ENCODE results near the gene SAPCD1. TPM values are rescaled to one million over a fixed set of nuclear protein-coding genes. Genes with fewer than 3 reads are reported as not detected.

SAPCD1 gene
- polyA plus RNA-seq, 6 donors from 2014 or later: 0.96 TPM; not detected in 5

GRCh38 chr6:31723980-31724691 lies 38.3 kb upstream of the SAPCD1 start:
- no peaks in the 10 kb centered on the region for H3K27me3 Mint-ChIP-seq
- H3K9me3 Mint-ChIP-seq: no peaks in the 10 kb centered on the region
- H3K4me3 Mint-ChIP-seq: peak overlapping the region in 2 of 8 donors; percentile 12 to 64
- DNase-seq (no peak), ATAC-seq (ENCODE audit: low read depth in 2 of 2) (no peak)
- H3K36me3 Mint-ChIP-seq: peaks cover 6 to 23% of the 10 kb centered on the region in 2 donors
- H3K27ac Mint-ChIP-seq: peak overlapping the region in 4 of 6 donors; percentile 21 to 62 (median 44)
- H3K4me1 Mint-ChIP-seq: peaks cover 44 to 63% (median 59%) of the 10 kb centered on the region in 3 donors

- Mint-ChIP-seq H3K4me3 (peak overlapping the region in 2 of 8 donors; percentile 3 to 73), H3K27me3 (no peaks in the 10 kb centered on the region), H3K4me1 (peaks cover 52 to 75% (median 72%) of the 10 kb centered on the region in 3 donors), H3K9me3 (no peaks in the 10 kb centered on the region), H3K27ac (peak overlapping the region in 5 of 6 donors; percentile 40 to 98 (median 85)), H3K36me3 (peaks cover 6 to 28% of the 10 kb centered on the region in 2 donors)
- no peak for DNase-seq
- ATAC-seq (ENCODE audit: low read depth in 2 of 2): no peak
Observed at GRCh38 chr6:31725502-31726350, 36.7 kb upstream of the SAPCD1 start.

GRCh38 chr6:31727034-31727716 lies 35.3 kb upstream of the SAPCD1 start:
- Mint-ChIP-seq H3K27me3 (no peaks in the 10 kb centered on the region), H3K9me3 (no peaks in the 10 kb centered on the region), H3K4me1 (peaks cover 52 to 77% (median 75%) of the 10 kb centered on the region in 3 donors), H3K36me3 (peaks cover 6 to 28% of the 10 kb centered on the region in 2 donors), H3K27ac (peak overlapping the region; percentile 97 to 99 (median 98)), H3K4me3 (peak overlapping the region; percentile 86 to 99 (median 93))
- DNase-seq: peak; percentile 83
- peak; percentile 82 to 87 for ATAC-seq (ENCODE audit: low read depth in 2 of 2)

- Mint-ChIP-seq H3K36me3 (peaks cover 6 to 30% of the 10 kb centered on the region in 2 donors), H3K4me1 (peaks cover 52 to 75% (median 73%) of the 10 kb centered on the region in 3 donors), H3K27ac (peak overlapping the region; percentile 97 to 99 (median 98))
Observed at GRCh38 chr6:31727717-31728671, 34.5 kb upstream of the SAPCD1 start.

GRCh38 chr6:31728767-31729514 lies 33.5 kb upstream of the SAPCD1 start, which contains the start of gene DDAH2:
DDAH2 (minus strand) TSS chr6:31729299; CDS start chr6:31729161, 138 bp downstream.
- Mint-ChIP-seq H3K4me3 (peak within 1 kb of the TSS; percentile 91 to 100 (median 98)), H3K4me1 (peaks cover 51 to 74% (median 73%) of the 10 kb centered on the region in 3 donors), H3K27ac (peak within 1 kb of the TSS; percentile 86 to 99 (median 98)), H3K36me3 (peaks cover 15 to 36% of the 10 kb centered on the region in 2 donors), H3K9me3 (no peaks in the 10 kb centered on the region), H3K27me3 (no peaks in the 10 kb centered on the region)
- ATAC-seq (ENCODE audit: low read depth in 2 of 2) (peak; percentile 1 to 4), DNase-seq (no peak)

More at GRCh38 chr6:31727717-31728671, 34.5 kb upstream of the SAPCD1 start:
- Mint-ChIP-seq H3K9me3 (no peaks in the 10 kb centered on the region), H3K4me3 (peak overlapping the region; percentile 91 to 99 (median 96)), H3K27me3 (no peaks in the 10 kb centered on the region)
- DNase-seq (no peak), ATAC-seq (ENCODE audit: low read depth in 2 of 2) (peak in 1 of 2 donors; percentile 1)

- DNase-seq: peak; percentile 82
- peak overlapping the region; percentile 91 to 100 (median 98) for H3K4me3 Mint-ChIP-seq
- ATAC-seq (ENCODE audit: low read depth in 2 of 2): peak; percentile 54 to 59
- peaks cover 15 to 36% of the 10 kb centered on the region in 2 donors for H3K36me3 Mint-ChIP-seq
- H3K9me3 Mint-ChIP-seq: no peaks in the 10 kb centered on the region
- H3K27ac Mint-ChIP-seq: peak overlapping the region; percentile 86 to 99 (median 98)
- H3K4me1 Mint-ChIP-seq: peaks cover 53 to 74% (median 73%) of the 10 kb centered on the region in 3 donors
- no peaks in the 10 kb centered on the region for H3K27me3 Mint-ChIP-seq
Observed at GRCh38 chr6:31729515-31729978, 32.9 kb upstream of the SAPCD1 start.

- Mint-ChIP-seq H3K36me3 (peaks cover 15 to 40% of the 10 kb centered on the region in 2 donors), H3K27me3 (no peaks in the 10 kb centered on the region)
- peak; percentile 50 to 53 for ATAC-seq (ENCODE audit: low read depth in 2 of 2)
Observed at GRCh38 chr6:31729979-31730630, 32.4 kb upstream of the SAPCD1 start.

GRCh38 chr6:31730631-31731086 lies 31.8 kb upstream of the SAPCD1 start:
- DNase-seq (no peak), ATAC-seq (ENCODE audit: low read depth in 2 of 2) (no peak)
- Mint-ChIP-seq H3K27me3 (no peaks in the 10 kb centered on the region), H3K4me1 (peaks cover 59 to 73% (median 72%) of the 10 kb centered on the region in 3 donors), H3K27ac (peak overlapping the region; percentile 86 to 98 (median 94)), H3K36me3 (peaks cover 13 to 41% of the 10 kb centered on the region in 2 donors), H3K4me3 (peak overlapping the region; percentile 91 to 100 (median 98)), H3K9me3 (no peaks in the 10 kb centered on the region)

More at GRCh38 chr6:31729979-31730630, 32.4 kb upstream of the SAPCD1 start:
- no peaks in the 10 kb centered on the region for H3K9me3 Mint-ChIP-seq
- peak; percentile 79 for DNase-seq
- peak overlapping the region; percentile 86 to 98 (median 94) for H3K27ac Mint-ChIP-seq
- H3K4me3 Mint-ChIP-seq: peak overlapping the region; percentile 91 to 100 (median 98)
- H3K4me1 Mint-ChIP-seq: peaks cover 57 to 75% (median 74%) of the 10 kb centered on the region in 3 donors

GRCh38 chr6:31732029-31732428 lies 30.4 kb upstream of the SAPCD1 start:
- ATAC-seq (ENCODE audit: low read depth in 2 of 2) (no peak), DNase-seq (no peak)
- Mint-ChIP-seq H3K36me3 (peaks cover 9 to 31% of the 10 kb centered on the region in 2 donors), H3K27me3 (no peaks in the 10 kb centered on the region), H3K27ac (peak overlapping the region in 2 of 6 donors; percentile 30 to 39), H3K4me1 (peaks cover 58 to 67% (median 67%) of the 10 kb centered on the region in 3 donors), H3K9me3 (no peaks in the 10 kb centered on the region), H3K4me3 (peak overlapping the region in 4 of 8 donors; percentile 20 to 91 (median 56))

- Mint-ChIP-seq H3K27me3 (no peaks in the 10 kb centered on the region), H3K9me3 (no peaks in the 10 kb centered on the region), H3K27ac (peak overlapping the region in 3 of 6 donors; percentile 73 to 99 (median 94)), H3K36me3 (peaks cover 9 to 27% of the 10 kb centered on the region in 2 donors), H3K4me1 (peaks cover 61 to 69% (median 69%) of the 10 kb centered on the region in 3 donors), H3K4me3 (peak overlapping the region; percentile 94 to 99 (median 99))
- DNase-seq: no peak
- no peak for ATAC-seq (ENCODE audit: low read depth in 2 of 2)
Observed at GRCh38 chr6:31733734-31734133, 28.7 kb upstream of the SAPCD1 start.

All from naive B cell (primary cell).